Measurements from ENCODE around the gene SLC38A4. TPM values are rescaled to one million over a fixed set of nuclear protein-coding genes. Genes with fewer than 3 reads are reported as not detected.

Gene SLC38A4
- total and polyA plus RNA-seq, 2 donors (not counting 1 experiment from before 2014, with no cell fraction given): not detected

GRCh38 chr12:46749322-46749721 is 76.5 kb downstream of the SLC38A4 start:
- TF ChIP-seq CTCF (IDR thresholded peaks at IDR 0.05) (no peak), EZH2 (IDR thresholded peaks at IDR 0.05; ENCODE audit: borderline replicate concordance, insufficient read depth, low read depth, low read length, poor library complexity, severe bottlenecking) (no peak)
- POLR2A ChIA-PET: no interaction called here
- peaks cover 3% of the 10 kb centered on the region for H3K27me3 Mint-ChIP-seq
- intact Hi-C loops (cut with micrococcal nuclease): no loop called here
- no peak overlapping the region for H3K4me3 Mint-ChIP-seq
- no peak for ATAC-seq (ENCODE audit: low read depth)
- no peaks in the 10 kb centered on the region for H3K4me1 Mint-ChIP-seq
- no peak overlapping the region for H3K9ac ChIP-seq (ENCODE audit: low read length)
- peaks cover 17% of the 10 kb centered on the region for H3K9me3 Mint-ChIP-seq (ENCODE audit: insufficient read depth)
- no peak for DNase-seq
- no peaks in the 10 kb centered on the region for H3K36me3 ChIP-seq (replicated peaks in 1 of 2; ENCODE audit: control extremely low read depth in 1 of 2, control insufficient read depth in 1 of 2, extremely low read depth in 1 of 2, insufficient read depth in 2 of 2, low read length in 1 of 2)
- no peaks in the 10 kb centered on the region for H3K27me3 ChIP-seq (replicated peaks in 1 of 4; ENCODE audit: control extremely low read depth in 1 of 4, control insufficient read depth in 3 of 4, insufficient read depth in 4 of 4, low read length in 3 of 4)
- no peaks in the 10 kb centered on the region for H3K79me2 ChIP-seq (ENCODE audit: control insufficient read depth, insufficient read depth, low read length)
- no peak overlapping the region for H3K27ac ChIP-seq (ENCODE audit: low read length in 2 of 2)
- H3K4me3 ChIP-seq (ENCODE audit: control extremely low read depth in 1 of 5, extremely low read depth in 1 of 5, insufficient read depth in 1 of 5, low read depth in 2 of 5, low read length in 4 of 5): no peak overlapping the region
- CTCF ChIA-PET: no interaction called here
- H3K4me2 ChIP-seq (replicated peaks; ENCODE audit: low read depth, low read length, poor library complexity, severe bottlenecking): no peak overlapping the region
- no CpG with 5 or more reads among the region's 4 CpGs for WGBS (ENCODE audit: insufficient coverage)
- H3K27ac Mint-ChIP-seq: no peak overlapping the region
- H4K20me1 ChIP-seq (ENCODE audit: control insufficient read depth, insufficient read depth, low read length, poor library complexity, severe bottlenecking): no peaks in the 10 kb centered on the region
- no peak overlapping the region for H2AFZ ChIP-seq (ENCODE audit: insufficient read depth, low read depth, low read length, poor library complexity, severe bottlenecking)
- no peaks in the 10 kb centered on the region for H3K4me1 ChIP-seq (ENCODE audit: control insufficient read depth in 2 of 2, insufficient read depth in 2 of 2, low read length in 2 of 2)
- peaks cover 0 to 4% (median 3%) of the 10 kb centered on the region in 3 donors for H3K9me3 ChIP-seq (ENCODE audit: control extremely low read depth in 1 of 3, control insufficient read depth in 2 of 3, insufficient read depth in 1 of 3, low read length in 2 of 3)

GRCh38 chr12:46744283-46744682 is 81.5 kb downstream of the SLC38A4 start:
- POLR2A ChIA-PET: no interaction called here

More at GRCh38 chr12:46744283-46744682, 81.5 kb downstream of the SLC38A4 start:
- CTCF ChIA-PET: no interaction called here
- Mint-ChIP-seq H3K27ac (no peak overlapping the region), H3K4me1 (no peaks in the 10 kb centered on the region), H3K4me3 (no peak overlapping the region), H3K27me3 (peaks cover 3% of the 10 kb centered on the region), H3K9me3 (ENCODE audit: insufficient read depth) (peaks cover 23% of the 10 kb centered on the region)
- TF ChIP-seq CTCF (IDR thresholded peaks at IDR 0.05): no peak
- no peak for TF ChIP-seq EZH2 (IDR thresholded peaks at IDR 0.05; ENCODE audit: borderline replicate concordance, insufficient read depth, low read depth, low read length, poor library complexity, severe bottlenecking)
- Histone ChIP-seq H3K4me3 (ENCODE audit: control extremely low read depth in 1 of 5, extremely low read depth in 1 of 5, insufficient read depth in 1 of 5, low read depth in 2 of 5, low read length in 4 of 5) (no peak overlapping the region), H3K27ac (ENCODE audit: low read length in 2 of 2) (no peak overlapping the region), H3K4me1 (ENCODE audit: control insufficient read depth in 2 of 2, insufficient read depth in 2 of 2, low read length in 2 of 2) (no peaks in the 10 kb centered on the region), H3K4me2 (replicated peaks; ENCODE audit: low read depth, low read length, poor library complexity, severe bottlenecking) (no peak overlapping the region), H3K36me3 (replicated peaks in 1 of 2; ENCODE audit: control extremely low read depth in 1 of 2, control insufficient read depth in 1 of 2, extremely low read depth in 1 of 2, insufficient read depth in 2 of 2, low read length in 1 of 2) (no peaks in the 10 kb centered on the region), H3K9ac (ENCODE audit: low read length) (no peak overlapping the region), H4K20me1 (ENCODE audit: control insufficient read depth, insufficient read depth, low read length, poor library complexity, severe bottlenecking) (no peaks in the 10 kb centered on the region), H2AFZ (ENCODE audit: insufficient read depth, low read depth, low read length, poor library complexity, severe bottlenecking) (no peak overlapping the region), H3K27me3 (replicated peaks in 1 of 4; ENCODE audit: control extremely low read depth in 1 of 4, control insufficient read depth in 3 of 4, insufficient read depth in 4 of 4, low read length in 3 of 4) (no peaks in the 10 kb centered on the region), H3K79me2 (ENCODE audit: control insufficient read depth, insufficient read depth, low read length) (no peaks in the 10 kb centered on the region), H3K9me3 (ENCODE audit: control extremely low read depth in 1 of 3, control insufficient read depth in 2 of 3, insufficient read depth in 1 of 3, low read length in 2 of 3) (peaks cover 0 to 4% (median 3%) of the 10 kb centered on the region in 3 donors)
- WGBS (ENCODE audit: insufficient coverage): 90% methylated on average over 2 of the region's 3 CpGs
- DNase-seq (no peak), ATAC-seq (ENCODE audit: low read depth) (no peak)
- intact Hi-C loops (cut with micrococcal nuclease): no loop called here

Data from B cell (primary cell).